ENCODE results near the gene PHF21B. TPM values are rescaled to one million over a fixed set of nuclear protein-coding genes. Genes with fewer than 3 reads are reported as not detected.
"Not testable (repeated sequence)": the region's sequence is repeated elsewhere in the genome, so short reads cannot be mapped to it uniquely, and the experiment has no call there.

The PHF21B gene
- total RNA-seq: not detected

GRCh38 chr22:45009606-45010531, at the start of gene PHF21B:
PHF21B (minus strand) TSS chr22:45010005; CDS start chr22:45009549, 456 bp downstream.
- no peak for ATAC-seq

GRCh38 chr22:45059296-45059695, 49.5 kb upstream of the PHF21B start:
- no peak for ATAC-seq

GRCh38 chr22:45058622-45058912, 48.8 kb upstream of the PHF21B start:
- ATAC-seq: no peak

GRCh38 chr22:45055936-45056335, 46.1 kb upstream of the PHF21B start:
- no peak for ATAC-seq

GRCh38 chr22:45053571-45053970, 43.8 kb upstream of the PHF21B start:
- ATAC-seq: no peak

GRCh38 chr22:45053094-45053493, 43.3 kb upstream of the PHF21B start:
- ATAC-seq: no peak

- ATAC-seq: not testable (repeated sequence)
Observed at GRCh38 chr22:45052665-45053064, 42.9 kb upstream of the PHF21B start.

- no peak for ATAC-seq
Observed at GRCh38 chr22:45051946-45052345, 42.1 kb upstream of the PHF21B start.

GRCh38 chr22:45051419-45051818, 41.6 kb upstream of the PHF21B start:
- ATAC-seq: no peak

GRCh38 chr22:45047260-45047659, 37.5 kb upstream of the PHF21B start:
- ATAC-seq: no peak

GRCh38 chr22:45045208-45045607, 35.4 kb upstream of the PHF21B start:
- no peak for ATAC-seq

- ATAC-seq: no peak
Observed at GRCh38 chr22:45042263-45042662, 32.5 kb upstream of the PHF21B start.

- ATAC-seq: no peak
Observed at GRCh38 chr22:45039133-45039532, 29.3 kb upstream of the PHF21B start.

GRCh38 chr22:45036154-45036553, 26.3 kb upstream of the PHF21B start:
- no peak for ATAC-seq

GRCh38 chr22:45034821-45035220, 25.0 kb upstream of the PHF21B start:
- ATAC-seq: no peak

- no peak for ATAC-seq
Observed at GRCh38 chr22:45034156-45034555, 24.4 kb upstream of the PHF21B start.

- no peak for ATAC-seq
Observed at GRCh38 chr22:45033136-45033535, 23.3 kb upstream of the PHF21B start.

GRCh38 chr22:45031629-45032403, 22.0 kb upstream of the PHF21B start:
- no peak for ATAC-seq

- ATAC-seq: no peak
Observed at GRCh38 chr22:45029501-45029900, 19.7 kb upstream of the PHF21B start.

GRCh38 chr22:45026511-45026910, 16.7 kb upstream of the PHF21B start:
- no peak for ATAC-seq

- ATAC-seq: no peak
Observed at GRCh38 chr22:45023431-45023830, 13.6 kb upstream of the PHF21B start.

GRCh38 chr22:45019861-45020655, 10.3 kb upstream of the PHF21B start:
- no peak for ATAC-seq

GRCh38 chr22:45014654-45015053, 4.8 kb upstream of the PHF21B start:
- no peak for ATAC-seq

All from esophagus mucosa (tissue), 1 donor.